Thoracic aorta (tissue), 2 donors: ENCODE results near the gene ADH7. TPM values are rescaled to one million over a fixed set of nuclear protein-coding genes. Genes with fewer than 3 reads are reported as not detected.

Experiments used
- ATAC-seq: fragments of 150-250 bp; one replicate; pipeline ENCODE4 v1.8.0; 2017; ENCODE audit warnings: low read depth; ENCODE audit not compliant: insufficient number of reproducible peaks, low FRiP score
- DNase-seq: peaks from one replicate; pipeline ENCODE4 v3.0.0-alpha.2; 2020; ENCODE audit warnings: low spot score
- H3K27ac ChIP-seq, 2 donors: fragments of 200-600 bp; sonication (generic); 1 replicate in 1 of 2; 2 replicates in 1 of 2; pipeline ENCODE4 v1.5.1; 2016; ENCODE audit warnings: mild to moderate bottlenecking in 2 of 2, moderate library complexity in 2 of 2
- H3K27me3 ChIP-seq: fragments of 200-600 bp; sonication (generic); replicated peaks from 2 replicates; pipeline ENCODE4 v1.6.0; 2016; ENCODE audit warnings: mild to moderate bottlenecking; ENCODE audit not compliant: insufficient read depth
- H3K36me3 ChIP-seq: fragments of 200-600 bp; sonication (generic); one replicate; pipeline ENCODE4 v1.5.1; 2016
- H3K4me1 ChIP-seq, 2 donors: fragments of 200-600 bp; sonication (generic); 1 replicate in 1 of 2; 2 replicates in 1 of 2; pipeline versions ENCODE4 v1.5.1 to v1.6.0; 2016; ENCODE audit warnings: low read depth in 2 of 2, mild to moderate bottlenecking in 1 of 2; ENCODE audit not compliant: control insufficient read depth in 1 of 2
- H3K4me3 ChIP-seq: fragments of 200-600 bp; sonication (generic); 2 replicates; pipeline ENCODE4 v1.5.1; 2016; ENCODE audit warnings: mild to moderate bottlenecking
- H3K9me3 ChIP-seq: fragments of 200-600 bp; sonication (generic); 2 replicates; pipeline ENCODE4 v1.5.1; 2016
- CTCF ChIP-seq: fragments of 200-600 bp; sonication (generic); IDR thresholded peaks from one replicate; pipeline ENCODE4 v1.5.1; 2019; ENCODE audit warnings: antibody characterized with exemption
- total RNA-seq, 2 donors: library from RNA; depleted of rRNA; stranded (reverse); fragments of >200 nt; gene quantifications; one replicate each; pipeline versions ENCODE4 v1.1.0 to v1.2.3, GENCODE V29; 2016

Gene ADH7
- total RNA-seq, 2 donors from 2014 or later = not detected

- no peak for DNase-seq
- peak overlapping the region in 1 of 2 donors; percentile 18 for H3K27ac ChIP-seq
Measured at GRCh38 chr4:99447079-99447478, 11.9 kb upstream of the ADH7 start.

GRCh38 chr4:99438405-99438780 lies 3.3 kb upstream of the ADH7 start:
- TF ChIP-seq CTCF = no peak
- H3K27ac ChIP-seq = no peak overlapping the region
- H3K4me1 ChIP-seq = no peaks in the 10 kb centered on the region
- no peak overlapping the region for H3K4me3 ChIP-seq
- ATAC-seq (no peak), DNase-seq (no peak)
- no peaks in the 10 kb centered on the region for H3K36me3 ChIP-seq
- H3K9me3 ChIP-seq = no peaks in the 10 kb centered on the region
- H3K27me3 ChIP-seq = no peaks in the 10 kb centered on the region

More at GRCh38 chr4:99447079-99447478, 11.9 kb upstream of the ADH7 start:
- no peaks in the 10 kb centered on the region for H3K36me3 ChIP-seq
- no peaks in the 10 kb centered on the region for H3K9me3 ChIP-seq
- no peak for TF ChIP-seq CTCF
- H3K4me3 ChIP-seq = no peak overlapping the region
- H3K27me3 ChIP-seq = no peaks in the 10 kb centered on the region
- peaks cover 0 to 12% of the 10 kb centered on the region in 2 donors for H3K4me1 ChIP-seq
- ATAC-seq = peak; percentile 95

GRCh38 chr4:99437723-99438404 lies 2.7 kb upstream of the ADH7 start:
- H3K9me3 ChIP-seq = no peaks in the 10 kb centered on the region
- TF ChIP-seq CTCF = no peak
- no peak overlapping the region for H3K27ac ChIP-seq
- ATAC-seq (no peak), DNase-seq (no peak)
- no peak overlapping the region for H3K4me3 ChIP-seq
- H3K4me1 ChIP-seq = no peaks in the 10 kb centered on the region
- no peaks in the 10 kb centered on the region for H3K27me3 ChIP-seq
- no peaks in the 10 kb centered on the region for H3K36me3 ChIP-seq

GRCh38 chr4:99436976-99437722 lies 2.0 kb upstream of the ADH7 start:
- Histone ChIP-seq H3K27ac (no peak overlapping the region), H3K27me3 (no peaks in the 10 kb centered on the region), H3K4me1 (no peaks in the 10 kb centered on the region), H3K4me3 (no peak overlapping the region), H3K9me3 (no peaks in the 10 kb centered on the region), H3K36me3 (no peaks in the 10 kb centered on the region)
- DNase-seq (no peak), ATAC-seq (no peak)
- TF ChIP-seq CTCF = no peak

- H3K27ac ChIP-seq = no peak overlapping the region
- H3K36me3 ChIP-seq = no peaks in the 10 kb centered on the region
- no peak overlapping the region for H3K4me3 ChIP-seq
- H3K27me3 ChIP-seq = no peaks in the 10 kb centered on the region
- DNase-seq = no peak
- H3K4me1 ChIP-seq = no peaks in the 10 kb centered on the region
- no peak for ATAC-seq
- no peaks in the 10 kb centered on the region for H3K9me3 ChIP-seq
- no peak for TF ChIP-seq CTCF
Measured at GRCh38 chr4:99436462-99436861, 1.3 kb upstream of the ADH7 start.
